GM18511 (cell line): ENCODE results near the gene TTC39C.
"Not testable (repeated sequence)": the region's sequence is repeated elsewhere in the genome, so short reads cannot be mapped to it uniquely, and the experiment has no call there.

Experiments
- ATAC-seq: cut with Tn5 transposase; IDR thresholded peaks from one replicate; pipeline ENCODE4 v1.9.1; 2021; ENCODE audit warnings: mild to moderate bottlenecking, moderate library complexity; ENCODE audit not compliant: unreplicated experiment

TTC39C gene

DNA sequence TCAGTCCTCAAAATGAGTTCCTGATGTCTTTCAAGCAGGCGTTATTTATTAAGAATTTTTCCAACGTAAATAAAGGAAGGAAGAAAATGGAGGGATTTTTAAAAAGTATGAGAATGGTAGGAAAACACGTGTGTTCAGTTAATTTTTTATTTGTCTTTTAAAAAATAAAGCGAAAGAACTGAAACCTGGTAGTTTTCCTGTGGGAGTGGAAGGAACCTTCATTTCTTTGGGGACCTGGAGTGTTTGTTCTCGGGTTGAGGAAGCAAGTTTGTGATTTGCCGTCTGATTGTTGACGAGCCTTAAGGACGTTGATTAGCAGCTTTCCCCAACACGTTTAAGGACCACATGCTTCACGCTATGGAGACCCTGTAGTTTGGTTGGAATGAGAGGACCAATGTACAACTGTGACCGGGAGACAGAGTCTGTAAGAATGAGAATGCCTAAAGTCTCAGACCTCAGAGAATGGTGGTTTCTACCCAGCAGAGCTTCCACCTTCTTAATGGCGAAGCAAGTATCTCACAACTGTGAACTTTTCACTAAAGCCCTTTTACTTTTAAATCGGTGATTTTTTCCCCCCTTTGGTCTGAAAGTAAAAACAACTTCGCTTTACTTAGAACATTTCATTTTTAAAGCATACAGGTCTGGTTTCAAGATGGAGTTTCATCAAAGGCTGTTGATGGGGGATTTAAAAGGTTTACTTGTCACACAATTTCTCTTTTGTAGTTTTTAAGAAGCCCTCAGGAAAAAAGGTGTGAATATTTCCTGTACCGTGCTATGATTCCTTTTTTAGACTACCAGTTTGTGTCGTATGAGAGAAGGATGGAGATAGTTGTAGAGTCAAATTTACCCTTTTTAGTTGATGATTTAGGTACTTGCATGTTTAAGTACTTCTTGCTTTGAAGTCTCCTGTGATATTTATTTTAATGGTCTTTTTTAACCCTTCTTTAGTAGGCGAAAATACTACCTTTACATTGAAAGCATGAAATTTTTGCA, 1.4 kb downstream of the TTC39C start:
- no peak for ATAC-seq

DNA sequence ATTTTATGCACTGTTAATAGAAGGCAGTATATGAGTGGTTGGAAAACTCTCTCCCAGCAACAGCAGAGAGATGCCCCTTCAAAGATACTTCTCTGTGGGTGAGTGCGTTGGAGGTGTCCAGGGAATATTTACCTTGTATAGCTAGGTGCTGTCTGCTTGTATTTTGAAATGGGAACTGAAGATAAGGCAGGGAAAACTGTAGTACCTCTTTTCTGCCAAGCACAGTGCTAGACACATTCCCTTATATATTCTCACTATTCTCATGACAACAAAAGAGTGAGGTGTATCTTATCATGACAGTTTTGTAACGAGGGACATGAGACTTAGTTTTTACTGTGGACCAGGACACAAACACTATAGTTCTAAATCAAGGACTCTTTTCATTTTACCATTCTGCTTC, 2.1 kb downstream of the TTC39C start:
- ATAC-seq: no peak

DNA sequence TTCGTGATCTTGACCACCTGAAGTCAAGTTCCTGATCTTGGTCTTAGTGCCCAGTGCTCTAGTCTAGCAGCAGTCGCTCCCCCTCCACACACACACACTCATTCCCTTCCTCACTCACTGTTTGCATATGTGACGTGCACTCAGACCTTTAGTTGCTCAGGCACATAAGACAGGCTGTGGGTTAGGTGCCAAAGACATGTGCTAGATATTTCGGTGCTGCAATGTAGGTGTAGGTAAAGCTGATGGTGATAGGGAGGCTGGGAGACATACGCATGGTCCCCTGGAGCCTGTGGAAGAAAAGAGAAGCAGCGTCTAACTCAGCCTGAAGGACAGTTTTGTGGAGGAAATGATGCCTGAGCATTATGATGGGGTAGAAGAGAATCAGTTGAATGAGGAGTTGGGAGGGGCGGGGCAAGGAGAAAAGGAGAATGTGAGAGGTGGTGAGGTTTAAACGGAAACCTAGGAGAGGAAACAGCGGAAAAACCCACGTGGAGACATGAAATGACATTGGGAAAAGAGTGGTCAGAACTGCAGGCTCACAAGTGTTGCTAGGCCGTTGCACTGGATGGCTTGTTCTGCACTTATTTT, 3.8 kb downstream of the TTC39C start:
- no peak for ATAC-seq

DNA sequence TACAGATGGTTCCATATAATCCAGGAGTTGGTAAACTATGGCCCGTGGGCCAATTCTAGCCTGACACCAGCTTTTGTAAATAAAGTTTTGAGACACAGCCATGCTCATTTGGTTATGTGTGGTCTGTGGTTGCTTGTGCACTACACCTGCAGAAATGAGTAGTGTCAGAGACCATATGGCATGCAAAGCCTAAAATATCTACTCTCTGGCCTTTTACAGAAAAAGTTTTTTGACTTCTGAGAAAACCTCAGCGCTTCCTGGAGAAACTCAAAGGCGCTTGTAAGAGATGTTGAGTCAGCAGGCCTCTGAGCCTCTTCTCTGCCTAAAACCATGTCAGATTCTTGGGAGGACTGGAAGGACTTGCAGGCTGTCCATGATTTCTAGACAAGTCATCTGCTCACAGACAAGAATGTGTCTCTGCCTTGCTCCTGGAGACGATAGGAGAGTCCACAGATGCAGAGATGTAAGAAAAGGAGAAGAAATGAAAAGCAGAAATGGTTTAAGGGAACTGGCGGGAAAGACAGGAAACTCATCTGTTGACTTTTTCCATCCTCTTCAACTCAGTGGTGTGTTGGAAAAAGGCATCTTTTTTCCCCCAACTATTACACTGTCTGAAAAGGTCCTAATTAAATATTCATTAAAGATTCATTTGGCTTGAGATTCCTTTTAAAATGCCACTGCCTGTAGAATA, 5.2 kb downstream of the TTC39C start:
- peak; percentile 84 for ATAC-seq

DNA sequence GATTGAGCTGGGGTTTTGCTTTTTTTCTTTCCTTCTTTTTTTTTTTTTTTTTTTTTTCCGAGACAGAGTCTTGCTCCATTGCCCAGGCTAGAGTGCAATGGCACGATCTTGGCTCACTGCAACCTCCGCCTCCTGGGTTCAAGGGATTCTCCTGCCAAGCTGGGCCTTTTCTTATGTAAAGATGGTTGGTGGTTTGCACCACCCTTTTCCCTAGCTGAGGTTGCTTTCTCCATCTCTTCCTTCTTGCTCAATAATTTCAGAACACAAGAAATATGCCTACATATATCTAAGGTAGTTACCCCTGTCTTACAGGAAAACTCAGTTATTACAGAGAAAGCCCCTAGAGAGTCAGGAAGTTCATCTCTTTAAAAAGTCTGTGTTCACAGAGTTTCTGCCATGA, 7.0 kb downstream of the TTC39C start:
- no peak for ATAC-seq

DNA sequence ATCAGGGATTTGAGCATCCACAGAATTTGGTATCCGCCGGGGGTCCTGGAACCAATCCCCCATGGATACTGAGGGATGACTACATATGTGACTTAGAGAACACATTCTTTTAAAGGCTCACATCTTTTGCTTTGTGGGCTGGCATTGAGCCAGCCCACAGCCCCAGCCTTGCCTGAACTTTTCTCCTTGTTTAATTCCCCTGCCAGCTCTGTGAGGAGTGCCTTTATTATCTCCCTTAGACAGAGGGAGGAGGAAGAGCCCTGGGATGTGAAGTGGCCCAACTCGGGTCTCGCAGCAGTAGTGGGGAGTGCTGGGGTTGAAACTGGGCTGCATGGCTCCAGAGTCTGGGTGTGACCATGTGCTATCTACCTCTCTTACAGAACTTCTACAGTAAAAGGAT, 7.6 kb downstream of the TTC39C start:
- ATAC-seq: no peak

DNA sequence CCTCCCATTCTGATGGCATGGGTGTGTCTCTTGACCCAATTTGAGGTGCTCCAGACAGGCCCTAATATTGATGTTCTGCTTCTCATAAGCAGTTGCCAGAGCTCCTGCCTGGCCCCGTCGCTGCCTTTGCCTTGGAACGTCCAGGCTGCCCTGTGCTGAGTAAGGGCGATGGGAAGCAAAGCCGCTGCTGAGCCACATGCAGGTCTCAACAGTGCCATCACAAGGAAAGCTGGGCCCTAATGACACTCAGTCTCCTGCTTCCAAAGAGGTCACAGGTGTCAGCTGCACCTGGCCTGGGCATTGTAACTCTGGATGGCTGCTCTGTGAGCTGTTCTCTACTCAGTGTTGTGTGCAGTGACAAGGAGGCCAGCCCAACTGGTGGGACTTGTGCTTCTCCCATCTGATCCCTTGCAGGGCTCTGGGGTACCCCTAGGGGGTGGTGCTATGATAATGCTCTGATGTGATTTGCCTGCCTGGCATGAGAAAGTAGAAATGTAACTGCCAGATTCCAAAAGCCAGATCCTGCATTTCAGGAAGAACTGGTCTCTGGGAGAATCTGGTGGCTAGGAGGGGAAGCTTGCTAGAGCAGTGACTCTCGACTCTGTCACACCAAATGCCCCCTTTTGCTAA, 8.7 kb downstream of the TTC39C start:
- no peak for ATAC-seq

DNA sequence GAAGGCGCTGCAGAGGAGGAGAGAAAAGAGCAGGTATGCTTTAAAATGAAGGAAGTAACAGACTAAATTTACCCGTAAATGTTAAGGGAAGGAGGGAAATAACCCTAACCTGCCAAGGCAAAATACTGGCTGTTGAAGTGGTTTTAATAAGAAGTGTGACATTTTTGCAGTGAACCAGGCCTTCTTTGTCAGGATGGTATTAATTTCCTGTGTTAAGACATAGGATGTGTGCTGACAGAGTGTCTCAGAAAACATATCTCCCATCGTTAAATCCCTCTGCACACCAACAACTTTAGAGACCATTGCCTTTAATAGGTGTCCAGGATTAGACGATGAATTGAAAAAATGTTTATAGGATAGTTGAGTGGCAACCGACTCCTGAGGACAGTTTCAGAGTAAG, 9.9 kb downstream of the TTC39C start:
- no peak for ATAC-seq

DNA sequence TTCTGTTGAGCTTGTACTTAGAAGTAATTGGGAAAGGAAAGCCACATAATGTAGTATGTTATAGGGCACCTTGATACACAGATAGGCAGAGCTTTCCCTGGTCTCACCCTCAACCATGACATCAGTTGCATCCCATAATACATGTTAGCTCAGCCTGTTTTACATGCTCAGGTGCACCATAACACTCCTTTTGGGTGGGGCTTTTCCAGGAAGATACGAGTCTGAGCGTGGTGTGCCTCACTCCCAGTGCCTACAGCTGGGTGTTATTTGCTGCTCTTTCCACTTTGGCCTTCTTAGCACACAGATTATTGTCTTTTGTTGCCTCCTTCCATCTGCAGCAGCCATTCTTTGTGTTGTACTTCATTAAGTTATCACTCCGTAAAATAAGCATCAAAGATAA, 11.9 kb downstream of the TTC39C start:
- ATAC-seq: no peak

DNA sequence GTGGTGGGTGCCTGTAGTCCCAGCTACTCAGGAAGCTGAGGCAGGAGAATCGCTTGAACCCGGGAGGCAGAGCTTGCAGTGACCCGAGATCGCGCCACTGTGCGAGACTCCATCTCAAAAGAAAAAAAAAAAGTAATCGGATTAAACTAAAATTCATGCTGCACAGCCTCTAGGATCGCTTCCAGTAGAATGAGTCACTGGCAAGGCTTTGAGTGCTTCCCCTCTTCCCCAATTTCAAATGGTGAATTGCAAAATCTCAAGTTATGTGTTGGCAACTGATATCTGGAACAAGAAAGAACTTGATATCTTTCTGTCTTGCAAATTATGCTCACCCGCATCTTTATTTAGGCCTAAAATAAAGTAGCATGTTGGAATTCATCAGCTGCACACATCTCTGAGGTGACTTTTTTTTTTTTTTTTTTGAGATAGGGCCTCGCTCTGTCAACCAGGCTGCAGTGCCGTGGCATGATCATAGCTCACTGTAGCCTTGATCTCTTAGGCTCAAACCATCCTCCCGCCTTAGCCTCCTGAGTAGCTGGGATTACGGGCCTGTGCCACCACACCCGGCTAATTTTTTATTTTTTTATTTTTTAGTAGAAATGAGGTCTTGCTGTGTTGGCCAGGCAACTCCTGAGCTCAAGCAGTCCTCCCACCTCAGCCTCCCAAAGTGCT, 12.7 kb downstream of the TTC39C start:
- no peak for ATAC-seq

DNA sequence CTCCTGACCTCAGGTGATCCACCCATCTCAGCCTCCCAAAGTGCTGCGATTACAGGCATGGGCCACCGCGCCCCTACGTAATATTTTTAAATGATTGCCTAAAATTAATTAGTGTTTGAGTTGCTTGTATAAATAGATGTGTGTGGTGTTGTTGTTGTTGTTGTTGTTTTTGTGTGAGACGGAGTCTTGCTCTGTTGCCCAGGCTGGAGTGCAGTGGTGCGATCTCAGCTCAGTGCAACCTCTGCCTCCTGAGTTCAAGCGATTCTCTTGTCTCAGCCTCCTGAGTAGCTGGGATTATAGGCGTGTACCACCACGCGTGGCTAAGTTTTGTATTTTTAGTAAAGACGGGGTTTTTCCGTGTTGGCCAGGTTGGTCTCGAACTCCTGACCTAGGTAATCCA, 14.4 kb downstream of the TTC39C start:
- ATAC-seq: not testable (repeated sequence)

DNA sequence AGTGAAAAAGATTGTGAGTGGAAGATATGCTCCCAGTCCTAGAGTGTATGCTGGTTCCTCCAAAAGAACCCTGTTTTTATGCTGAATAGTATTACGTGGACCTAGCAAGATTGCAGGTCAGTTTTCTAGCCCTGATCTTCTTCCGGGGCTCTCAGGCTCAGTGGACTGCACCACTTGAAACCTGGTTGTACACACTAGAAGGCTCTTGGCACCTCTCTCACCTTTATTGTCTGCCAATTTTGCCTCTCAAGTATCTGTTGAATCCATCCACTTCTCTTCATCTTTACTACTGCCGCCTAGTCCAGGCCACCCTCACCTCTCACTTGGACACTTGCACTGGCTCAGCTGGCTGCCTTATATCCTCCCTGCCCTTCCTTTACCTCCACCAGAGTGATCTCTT, 16.8 kb downstream of the TTC39C start:
- ATAC-seq: no peak

DNA sequence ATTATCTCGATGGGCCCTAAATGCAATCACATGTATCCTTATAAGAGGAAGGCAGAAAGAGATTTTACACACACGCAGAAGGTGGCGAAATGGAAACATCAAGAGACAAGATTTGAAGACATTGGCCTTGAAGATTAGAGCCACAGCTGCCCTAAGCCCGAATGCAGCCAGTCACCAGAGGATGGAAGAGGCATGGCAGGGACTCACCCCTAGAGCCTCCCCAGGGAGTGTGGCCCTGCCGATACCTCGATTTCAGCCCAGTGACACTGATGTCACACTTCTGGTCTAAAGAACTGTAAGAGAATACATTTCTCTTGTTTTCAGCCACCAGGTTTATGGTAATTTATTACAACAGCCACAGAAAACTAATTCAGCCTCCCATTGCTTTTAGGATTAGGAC, 17.4 kb downstream of the TTC39C start:
- no peak for ATAC-seq

DNA sequence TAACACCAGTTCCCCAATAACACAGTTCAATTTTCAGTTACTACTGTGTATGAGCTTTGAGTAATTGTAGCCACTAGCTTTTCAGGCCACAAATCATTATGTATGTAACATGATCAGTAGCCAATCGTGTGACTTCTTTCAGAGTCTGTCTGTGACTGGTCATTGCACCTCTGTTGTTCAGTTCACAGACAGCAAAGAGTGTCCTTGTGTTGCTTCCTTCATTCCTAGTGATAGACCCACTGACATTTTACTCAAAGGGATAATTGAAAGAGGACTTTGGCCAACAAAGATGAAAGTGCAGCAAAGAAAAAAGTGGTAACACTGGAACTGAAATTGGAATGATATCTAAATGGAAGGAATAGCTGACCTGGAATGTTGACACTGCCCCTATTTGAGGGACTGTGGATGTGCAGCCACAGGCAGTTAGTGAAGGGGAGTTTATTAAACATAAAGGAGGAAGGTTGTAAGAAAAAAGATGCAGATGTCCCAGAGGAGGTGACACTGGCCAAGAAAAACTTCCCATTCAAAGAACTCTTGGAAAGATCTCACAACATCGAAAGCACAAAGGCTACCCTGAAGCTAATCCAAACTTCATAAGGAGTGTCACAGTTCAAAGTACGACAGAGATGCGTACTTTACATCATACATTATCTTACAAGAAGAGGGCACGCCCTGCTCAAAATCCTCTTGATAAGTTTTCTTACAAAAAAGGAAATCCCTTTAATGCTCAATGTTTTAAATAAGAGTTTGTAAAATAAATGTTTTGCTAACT, 19.3 kb downstream of the TTC39C start:
- ATAC-seq: no peak

DNA sequence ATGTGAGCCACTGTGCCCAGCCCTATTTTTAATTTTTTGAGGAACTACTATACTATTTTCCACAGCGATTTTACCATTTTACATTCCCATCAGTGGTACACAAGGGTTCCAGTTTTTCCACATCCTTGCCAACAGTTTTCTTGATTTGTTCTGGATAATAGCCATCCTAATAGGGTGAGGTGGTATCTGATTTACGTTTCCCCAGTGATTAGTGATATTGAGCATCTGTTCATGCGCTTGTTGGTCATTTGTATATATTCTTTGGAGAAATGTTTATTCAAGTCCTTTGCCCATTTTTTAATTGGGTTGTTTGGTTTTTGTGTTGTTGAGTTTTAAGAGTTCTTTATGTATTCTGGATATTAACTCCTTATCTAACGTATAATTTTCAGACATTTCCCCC, 20.8 kb downstream of the TTC39C start:
- no peak for ATAC-seq

DNA sequence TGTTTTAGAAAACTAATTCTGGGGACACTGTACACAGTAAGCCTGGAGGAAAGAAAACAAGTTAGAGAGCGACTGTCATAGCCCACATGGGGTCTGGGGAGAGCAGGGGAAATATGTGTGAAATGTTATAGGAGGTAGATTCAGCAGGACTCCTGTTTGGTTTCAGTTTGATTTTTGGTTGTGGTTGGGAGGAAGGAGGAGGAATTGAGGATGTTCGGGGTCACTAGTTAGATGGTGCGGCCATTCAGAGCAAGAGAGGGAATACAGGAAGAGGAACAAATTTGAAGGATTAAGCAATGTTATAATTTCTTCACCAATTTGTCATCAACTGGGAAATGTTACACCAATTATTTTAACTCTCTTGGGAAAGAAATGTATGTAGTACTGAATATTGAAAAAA, 25.1 kb downstream of the TTC39C start:
- no peak for ATAC-seq

DNA sequence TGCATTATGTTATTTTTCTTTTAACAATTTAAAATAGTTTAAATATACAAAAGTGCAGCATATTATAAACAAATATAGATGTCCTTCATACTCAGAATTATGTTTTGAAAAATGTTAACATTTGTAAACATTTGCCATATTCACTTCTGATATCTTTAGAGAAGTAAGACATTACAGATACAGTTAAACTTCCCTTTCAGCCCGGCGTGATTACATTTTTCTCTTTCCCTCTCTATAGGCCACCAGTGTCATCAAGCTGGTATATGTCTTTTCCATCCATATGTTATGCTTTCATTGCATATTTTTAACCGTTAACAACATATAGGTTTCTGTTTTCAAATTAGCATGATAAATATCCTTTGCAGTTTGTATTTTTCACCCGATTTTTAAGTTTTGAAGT, 27.1 kb downstream of the TTC39C start:
- no peak for ATAC-seq

DNA sequence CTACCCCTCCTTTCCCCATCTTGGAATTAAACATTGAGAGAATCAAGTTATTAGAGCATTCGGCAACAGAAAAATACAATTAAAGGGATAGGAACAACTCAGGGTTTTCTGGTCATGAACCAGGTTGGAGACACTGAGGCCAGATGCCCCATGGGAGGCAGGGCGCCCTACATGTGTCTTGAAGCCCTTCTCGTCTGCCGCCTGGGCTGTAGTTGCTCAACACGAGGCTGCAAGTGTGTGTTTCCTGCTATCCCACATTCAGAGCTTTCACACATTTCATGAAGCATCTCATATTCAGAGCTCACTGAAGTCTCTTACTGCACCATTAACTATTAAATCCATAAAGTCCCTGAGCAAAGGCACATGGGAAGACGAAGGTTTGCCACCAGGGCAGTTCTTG, 28.8 kb downstream of the TTC39C start:
- ATAC-seq: no peak

DNA sequence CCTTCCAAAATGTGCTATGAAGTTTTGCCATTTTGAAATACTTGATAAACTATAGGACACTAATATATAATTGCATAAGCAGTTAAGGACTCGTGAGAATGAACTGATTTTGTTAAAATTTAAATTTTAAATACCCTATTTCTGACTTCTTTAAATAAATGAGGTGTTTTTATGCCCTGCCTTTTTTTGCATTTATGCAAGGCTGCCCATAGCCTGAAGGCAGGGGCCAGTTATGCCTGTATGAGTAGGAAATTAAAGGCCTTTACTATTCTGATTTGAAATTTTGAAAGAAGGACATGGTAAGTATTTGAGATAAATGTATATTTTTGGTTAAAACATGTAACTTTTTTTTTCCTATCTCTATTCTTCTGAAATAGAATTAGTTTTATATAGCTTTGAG, 33.7 kb downstream of the TTC39C start:
- no peak for ATAC-seq

DNA sequence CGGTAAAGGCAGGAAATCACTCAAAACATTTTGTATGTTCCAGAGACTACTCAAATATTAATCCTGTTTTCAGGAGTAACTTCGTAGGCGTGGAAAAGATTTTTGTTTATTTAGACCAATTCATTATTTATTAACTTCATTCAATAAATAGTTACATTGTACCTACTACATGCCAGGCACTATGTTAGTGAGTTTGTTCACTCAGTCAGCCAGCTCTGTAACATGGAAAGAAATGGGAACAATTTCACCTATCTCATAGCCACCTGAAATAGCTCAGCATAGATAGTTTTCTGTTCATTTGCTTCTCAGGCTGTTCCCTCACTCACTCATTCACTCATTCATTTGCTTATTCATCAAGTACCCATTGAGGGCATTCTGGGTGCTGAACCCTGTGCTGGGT, 34.6 kb downstream of the TTC39C start:
- no peak for ATAC-seq
